GM12878 (cell line): ENCODE measurements around the gene CRB3.

Experiments used
- CTCF ChIP-seq, 3 experiments: IDR thresholded peaks in 2 of 3; conservative IDR thresholded peaks in 1 of 3; 2 replicates each; pipeline ENCODE4 v1.5.1; 2011; ENCODE audit warnings: low read depth in 3 of 3, low read length in 3 of 3, mild to moderate bottlenecking in 3 of 3, control low read depth in 2 of 3, moderate library complexity in 2 of 3, inconsistent platforms in 1 of 3, mixed read lengths in 1 of 3; ENCODE audit not compliant: control insufficient read depth in 2 of 3, insufficient read depth in 1 of 3; ENCODE audit errors: extremely low read depth in 1 of 3
- EZH2 ChIP-seq: IDR thresholded peaks from 2 replicates; pipeline ENCODE4 v1.6.1; 2012; ENCODE audit warnings: low read depth, mild to moderate bottlenecking, control low read depth, inconsistent platforms, low read length, borderline replicate concordance; ENCODE audit not compliant: control insufficient read depth
- FOS ChIP-seq: IDR thresholded peaks from 3 replicates; pipeline ENCODE4 v1.6.1; 2011; ENCODE audit warnings: borderline replicate concordance; ENCODE audit not compliant: insufficient read length; ENCODE audit errors: extremely low read depth
- FOXK2 ChIP-seq: fragments of 450-650 bp; IDR thresholded peaks from 2 replicates; pipeline ENCODE4 v1.6.1; 2017; ENCODE audit warnings: mild to moderate bottlenecking, moderate library complexity
- MYC ChIP-seq: IDR thresholded peaks from 2 replicates; pipeline ENCODE4 v1.6.1; 2011; ENCODE audit warnings: mild to moderate bottlenecking, low read length, moderate library complexity, inconsistent platforms; ENCODE audit not compliant: insufficient read depth, insufficient replicate concordance, insufficient read length, severe bottlenecking
- POLR2A ChIP-seq: IDR thresholded peaks from 2 replicates; pipeline ENCODE4 v1.6.1; 2011; ENCODE audit warnings: low read depth, mild to moderate bottlenecking, low read length
- POLR2AphosphoS2 ChIP-seq: IDR thresholded peaks from 2 replicates; pipeline ENCODE4 v1.6.1; 2011; ENCODE audit warnings: low read depth, mild to moderate bottlenecking, low read length, improper control_type of control experiment, moderate library complexity
- POLR2AphosphoS5 ChIP-seq: IDR thresholded peaks from 2 replicates; pipeline ENCODE4 v1.6.1; 2011; ENCODE audit warnings: mild to moderate bottlenecking, low read length, inconsistent platforms
- SIX5 ChIP-seq: IDR thresholded peaks from 2 replicates; pipeline ENCODE4 v1.6.1; 2011; ENCODE audit warnings: mild to moderate bottlenecking, low read depth, low read length, moderate library complexity; ENCODE audit not compliant: severe bottlenecking
- STAT3 ChIP-seq: IDR thresholded peaks from 2 replicates; pipeline ENCODE4 v1.6.1; 2011; ENCODE audit warnings: low read depth, low read length, improper control_type of control experiment
- TF ChIP-seq, protein P1 (sequence below): fragments of 450-650 bp; IDR thresholded peaks from 2 replicates; pipeline ENCODE4 v1.6.1; 2017; ENCODE audit warnings: antibody characterized with exemption, mild to moderate bottlenecking, moderate library complexity
- TF ChIP-seq, protein P2 (sequence below): IDR thresholded peaks from 2 replicates; pipeline ENCODE4 v1.6.1; 2011; ENCODE audit warnings: borderline replicate concordance, low read depth, mild to moderate bottlenecking, moderate library complexity, low read length; ENCODE audit not compliant: insufficient read depth, poor library complexity, severe bottlenecking

GRCh38 chr19:6471076-6471475 lies 7.0 kb downstream of the CRB3 start:
- TF ChIP-seq MYC (no peak), CTCF (IDR thresholded peaks at IDR 0.05 in 2 of 3, conservative IDR thresholded peaks at IDR 0.05 in 1 of 3; ENCODE audit: control insufficient read depth in 2 of 3, extremely low read depth in 1 of 3, insufficient read depth in 1 of 3, low read depth in 3 of 3, low read length in 3 of 3) (no peak), POLR2A (no peak), FOS (no peak), EZH2 (no peak), POLR2AphosphoS5 (no peak), SIX5 (no peak), FOXK2 (no peak), STAT3 (no peak), POLR2AphosphoS2 (no peak)
- TF ChIP-seq, protein P1, sequence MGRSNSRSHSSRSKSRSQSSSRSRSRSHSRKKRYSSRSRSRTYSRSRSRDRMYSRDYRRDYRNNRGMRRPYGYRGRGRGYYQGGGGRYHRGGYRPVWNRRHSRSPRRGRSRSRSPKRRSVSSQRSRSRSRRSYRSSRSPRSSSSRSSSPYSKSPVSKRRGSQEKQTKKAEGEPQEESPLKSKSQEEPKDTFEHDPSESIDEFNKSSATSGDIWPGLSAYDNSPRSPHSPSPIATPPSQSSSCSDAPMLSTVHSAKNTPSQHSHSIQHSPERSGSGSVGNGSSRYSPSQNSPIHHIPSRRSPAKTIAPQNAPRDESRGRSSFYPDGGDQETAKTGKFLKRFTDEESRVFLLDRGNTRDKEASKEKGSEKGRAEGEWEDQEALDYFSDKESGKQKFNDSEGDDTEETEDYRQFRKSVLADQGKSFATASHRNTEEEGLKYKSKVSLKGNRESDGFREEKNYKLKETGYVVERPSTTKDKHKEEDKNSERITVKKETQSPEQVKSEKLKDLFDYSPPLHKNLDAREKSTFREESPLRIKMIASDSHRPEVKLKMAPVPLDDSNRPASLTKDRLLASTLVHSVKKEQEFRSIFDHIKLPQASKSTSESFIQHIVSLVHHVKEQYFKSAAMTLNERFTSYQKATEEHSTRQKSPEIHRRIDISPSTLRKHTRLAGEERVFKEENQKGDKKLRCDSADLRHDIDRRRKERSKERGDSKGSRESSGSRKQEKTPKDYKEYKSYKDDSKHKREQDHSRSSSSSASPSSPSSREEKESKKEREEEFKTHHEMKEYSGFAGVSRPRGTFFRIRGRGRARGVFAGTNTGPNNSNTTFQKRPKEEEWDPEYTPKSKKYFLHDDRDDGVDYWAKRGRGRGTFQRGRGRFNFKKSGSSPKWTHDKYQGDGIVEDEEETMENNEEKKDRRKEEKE: no peak
- TF ChIP-seq, protein P2, sequence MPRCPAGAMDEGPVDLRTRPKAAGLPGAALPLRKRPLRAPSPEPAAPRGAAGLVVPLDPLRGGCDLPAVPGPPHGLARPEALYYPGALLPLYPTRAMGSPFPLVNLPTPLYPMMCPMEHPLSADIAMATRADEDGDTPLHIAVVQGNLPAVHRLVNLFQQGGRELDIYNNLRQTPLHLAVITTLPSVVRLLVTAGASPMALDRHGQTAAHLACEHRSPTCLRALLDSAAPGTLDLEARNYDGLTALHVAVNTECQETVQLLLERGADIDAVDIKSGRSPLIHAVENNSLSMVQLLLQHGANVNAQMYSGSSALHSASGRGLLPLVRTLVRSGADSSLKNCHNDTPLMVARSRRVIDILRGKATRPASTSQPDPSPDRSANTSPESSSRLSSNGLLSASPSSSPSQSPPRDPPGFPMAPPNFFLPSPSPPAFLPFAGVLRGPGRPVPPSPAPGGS: no peak
